HG03520 (cell line): ENCODE results near the gene NFAT5.
"Not testable (repeated sequence)": the region's sequence is repeated elsewhere in the genome, so short reads cannot be mapped to it uniquely, and the experiment has no call there.

Experiments used
- ATAC-seq: cut with Tn5 transposase; IDR thresholded peaks from one replicate; pipeline ENCODE4 v1.9.1; 2021; ENCODE audit warnings: mild to moderate bottlenecking, moderate library complexity; ENCODE audit not compliant: unreplicated experiment

NFAT5 gene

DNA sequence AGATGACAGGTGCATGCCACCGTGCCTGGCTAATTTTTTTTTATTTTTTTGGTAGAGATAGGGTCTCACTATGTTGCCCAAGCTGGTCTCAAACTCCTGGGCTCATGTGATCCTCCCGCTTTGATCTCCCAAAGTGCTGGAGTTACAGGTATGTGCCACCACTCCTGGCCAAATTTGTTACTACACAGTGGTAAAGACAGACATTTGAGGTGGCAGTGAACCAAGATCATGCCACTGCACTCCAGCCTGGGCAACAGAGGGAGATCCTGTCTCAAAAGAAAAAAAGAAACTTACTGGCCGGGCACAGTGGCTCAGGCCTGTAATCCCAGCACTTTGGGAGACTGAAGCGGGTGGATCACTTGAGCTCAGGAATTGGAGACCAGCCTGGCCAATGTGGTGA is 163.3 kb downstream of the NFAT5 start:
- ATAC-seq, result not testable (repeated sequence)

DNA sequence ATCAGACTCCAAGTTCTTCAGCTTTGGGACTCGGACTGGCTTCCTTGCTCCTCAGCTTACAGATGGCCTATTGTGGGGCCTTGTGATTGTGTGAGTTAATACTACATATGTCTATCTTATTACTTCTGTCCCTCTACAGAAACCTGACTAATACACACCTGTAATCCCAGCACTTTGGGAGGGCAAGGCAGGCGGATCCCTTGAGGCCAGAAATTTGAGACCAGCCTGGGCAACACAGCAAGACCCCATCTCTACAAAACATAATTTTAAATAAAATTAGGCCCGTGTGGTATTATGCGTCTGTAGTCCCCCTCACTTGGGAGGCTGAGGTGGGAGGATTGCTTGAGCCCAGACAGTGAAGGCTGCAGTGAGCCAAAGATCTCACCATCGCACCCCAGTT is 165.5 kb downstream of the NFAT5 start:
- not testable (repeated sequence) for ATAC-seq

- no peak for ATAC-seq
Measured at GRCh38 chr16:69732101-69732500, 166.3 kb downstream of the NFAT5 start.

DNA sequence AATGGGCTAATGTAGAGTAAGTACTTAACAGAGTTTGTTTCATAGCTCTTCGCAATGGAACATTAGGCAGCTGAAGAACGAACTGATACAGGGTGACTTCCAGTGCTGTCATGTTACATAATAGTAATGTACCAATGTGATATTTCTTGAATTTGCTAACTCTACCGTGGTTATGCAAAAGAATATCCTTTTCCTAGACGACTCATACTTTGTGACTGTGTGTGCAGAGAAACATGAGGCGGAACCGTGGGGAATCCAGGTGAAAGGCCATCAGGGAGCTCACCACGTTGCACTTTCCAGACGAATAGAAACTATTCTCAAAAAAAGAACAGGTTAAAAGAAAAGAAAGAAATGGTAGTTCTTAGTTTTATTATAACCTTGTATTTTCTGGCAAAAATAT is 175.8 kb downstream of the NFAT5 start:
- no peak for ATAC-seq

DNA sequence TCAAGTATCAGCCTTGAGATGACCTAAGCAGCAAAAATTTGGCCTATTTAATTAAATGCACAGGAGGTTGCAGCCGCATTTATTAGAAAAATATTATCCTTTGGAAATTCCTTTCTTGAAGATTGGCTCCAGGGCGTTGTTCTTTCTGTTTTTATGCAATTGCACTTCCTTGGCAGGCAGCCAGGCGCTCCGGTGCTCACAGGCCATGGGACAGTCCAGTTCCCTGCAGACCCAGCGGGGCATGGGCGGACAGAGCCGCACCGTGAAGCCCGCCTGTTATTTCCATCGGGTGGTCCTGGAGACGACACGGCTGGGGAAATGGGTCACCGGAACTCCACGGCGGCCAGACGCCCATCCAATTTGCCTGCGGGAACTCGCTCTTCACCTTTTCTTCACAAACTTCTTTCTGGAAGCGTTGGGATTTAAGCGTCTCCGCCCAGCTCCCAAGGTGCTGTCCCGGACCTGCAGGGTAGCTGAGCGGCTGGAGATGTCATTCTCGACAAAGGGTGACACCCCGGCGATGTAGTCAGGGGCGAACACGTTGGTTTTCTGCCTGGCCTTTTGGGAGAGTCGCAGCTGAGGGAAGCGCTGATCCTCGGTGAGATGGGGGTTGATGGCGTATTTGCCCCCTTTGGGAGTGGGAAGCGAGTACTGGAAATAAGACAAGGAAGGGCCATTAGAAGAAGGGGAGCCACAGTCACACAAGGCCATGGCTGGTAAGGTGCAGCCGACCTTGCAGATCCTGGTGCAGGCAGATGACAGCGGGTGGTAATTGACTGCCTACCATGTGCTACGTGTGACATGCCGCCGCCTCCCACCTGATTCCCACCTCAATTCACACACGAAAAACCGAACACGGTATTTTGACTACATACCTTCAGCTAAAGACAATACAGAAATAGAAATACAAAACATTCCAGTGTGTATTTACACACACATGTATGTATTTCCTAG is 176.5 kb downstream of the NFAT5 start:
- ATAC-seq, result no peak

GRCh38 chr16:69744363-69745231 is 178.8 kb downstream of the NFAT5 start:
- no peak for ATAC-seq

DNA sequence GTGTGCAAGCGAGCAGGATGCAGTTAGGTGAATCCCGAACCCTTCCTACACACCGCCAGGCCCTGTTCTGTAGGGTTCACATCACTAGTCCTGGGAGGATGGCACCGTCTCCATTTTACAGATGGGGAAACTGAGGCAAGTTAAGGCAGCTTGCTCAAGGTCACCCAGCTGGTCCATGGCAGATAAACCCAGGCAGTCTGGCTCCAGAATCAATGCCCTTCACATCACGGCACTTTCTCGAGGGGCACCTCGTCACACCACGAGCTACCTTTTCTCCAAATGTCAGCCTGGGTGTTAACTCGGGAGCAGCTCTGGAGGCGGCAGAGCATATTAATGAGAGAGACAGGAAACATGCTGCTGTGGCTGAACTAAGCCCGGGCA is 179.5 kb downstream of the NFAT5 start:
- no peak for ATAC-seq

DNA sequence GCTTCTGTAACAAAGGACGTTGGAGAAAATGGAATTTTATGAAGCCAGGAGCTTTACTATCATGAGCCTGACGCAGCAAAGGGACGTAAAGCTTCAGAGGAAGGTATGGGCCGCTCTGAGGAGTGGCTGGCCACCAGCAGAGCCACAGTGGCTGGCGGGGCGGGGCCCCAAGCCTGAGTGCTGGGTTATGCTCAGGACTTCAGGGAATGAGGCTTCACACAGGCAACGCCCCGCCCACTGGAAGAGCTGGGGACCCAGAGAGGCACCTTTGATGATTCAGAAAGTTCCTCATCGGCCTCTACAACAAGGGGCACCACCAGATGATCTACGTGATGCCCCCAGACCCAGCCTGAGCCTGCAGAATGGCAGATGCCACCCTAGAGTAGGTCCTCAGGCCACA is 180.2 kb downstream of the NFAT5 start:
- no peak for ATAC-seq

- ATAC-seq, result no peak
Measured at GRCh38 chr16:69747115-69747514, 181.3 kb downstream of the NFAT5 start.

DNA sequence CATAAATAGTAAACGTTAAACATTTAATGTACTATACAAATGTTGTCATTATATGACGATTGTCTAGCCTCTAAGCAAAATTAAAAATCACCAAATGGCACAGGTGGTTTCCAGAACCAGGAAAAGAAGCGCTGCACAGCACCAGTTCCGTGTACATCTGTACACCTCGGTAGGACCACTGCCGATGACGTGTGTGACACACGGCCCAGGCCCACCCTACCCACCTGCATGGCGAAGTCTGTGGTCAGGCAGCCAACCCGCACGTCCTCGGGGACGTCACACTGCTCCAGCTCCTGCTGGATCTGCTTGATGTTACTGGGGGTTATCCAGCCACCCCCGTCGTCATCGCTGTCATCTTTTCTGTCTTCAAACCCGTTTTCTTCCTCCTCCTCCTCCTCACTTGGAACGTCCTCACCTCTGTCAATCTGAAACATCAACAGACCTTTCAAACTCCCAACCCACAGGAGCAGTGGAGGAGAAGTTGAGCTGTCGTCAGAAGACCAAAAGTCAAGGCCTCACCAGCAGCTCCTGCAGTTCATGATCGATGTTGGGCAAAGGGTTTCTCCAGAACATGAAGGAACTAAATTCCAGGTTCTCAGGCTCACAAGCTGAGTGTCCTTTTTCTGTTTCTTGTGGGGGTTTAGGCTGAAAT is 183.1 kb downstream of the NFAT5 start:
- no peak for ATAC-seq

DNA sequence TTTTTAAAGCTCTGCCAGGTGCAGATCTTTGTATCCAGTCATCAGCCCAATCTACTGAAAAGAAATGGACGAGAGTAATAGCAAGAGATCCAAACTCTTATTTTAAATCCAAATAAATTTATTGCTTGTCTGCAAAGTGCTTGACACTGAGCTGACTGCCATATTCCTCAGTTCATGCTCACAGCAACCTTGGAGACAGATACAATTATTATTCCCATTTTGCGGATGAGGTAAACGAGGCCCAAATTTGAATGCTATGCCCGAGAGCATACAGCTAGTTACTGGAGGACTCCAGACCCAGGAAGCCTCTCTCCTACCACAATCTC is 188.3 kb downstream of the NFAT5 start:
- ATAC-seq, result no peak
